Astrocyte (in vitro differentiated cells and primary cell): Measurements from ENCODE around the gene OR1I1.

Experiments used
- CTCF ChIP-seq: IDR thresholded peaks from 2 replicates; pipeline ENCODE4 v1.5.1; 2011; ENCODE audit warnings: low read depth, mild to moderate bottlenecking, inconsistent platforms, low read length, moderate library complexity; ENCODE audit not compliant: insufficient read depth
- EZH2 ChIP-seq: IDR thresholded peaks from 2 replicates; pipeline ENCODE4 v1.6.1; 2012; ENCODE audit warnings: mild to moderate bottlenecking, low read length, inconsistent platforms; ENCODE audit not compliant: insufficient read depth

GRCh38 chr19:15099017-15099582 lies 17.1 kb downstream of the OR1I1 start:
- TF ChIP-seq CTCF (no peak), EZH2 (no peak)
